Measurements from ENCODE around the gene SMYD3.

DNA sequence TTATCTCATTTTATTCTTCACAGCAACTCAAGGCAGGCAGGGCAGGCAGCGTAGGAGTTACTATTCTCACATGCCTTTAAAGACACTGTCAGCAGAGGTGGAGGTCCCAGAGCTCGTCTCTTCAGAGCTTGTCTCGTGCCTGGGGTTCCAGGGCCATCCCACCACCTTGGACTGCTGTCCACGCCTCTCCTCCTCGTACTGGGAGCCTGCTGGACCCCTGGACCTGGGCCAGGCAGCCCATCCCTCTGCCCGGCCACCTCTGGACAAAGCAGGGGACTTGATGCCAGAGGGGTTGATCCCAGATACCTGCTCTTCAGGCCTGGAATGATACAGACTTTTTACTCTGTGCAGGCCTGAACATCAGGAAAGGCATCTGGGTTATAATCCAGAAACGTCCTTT is 805.4 kb downstream of the SMYD3 start:
- TF ChIP-seq, protein P1, sequence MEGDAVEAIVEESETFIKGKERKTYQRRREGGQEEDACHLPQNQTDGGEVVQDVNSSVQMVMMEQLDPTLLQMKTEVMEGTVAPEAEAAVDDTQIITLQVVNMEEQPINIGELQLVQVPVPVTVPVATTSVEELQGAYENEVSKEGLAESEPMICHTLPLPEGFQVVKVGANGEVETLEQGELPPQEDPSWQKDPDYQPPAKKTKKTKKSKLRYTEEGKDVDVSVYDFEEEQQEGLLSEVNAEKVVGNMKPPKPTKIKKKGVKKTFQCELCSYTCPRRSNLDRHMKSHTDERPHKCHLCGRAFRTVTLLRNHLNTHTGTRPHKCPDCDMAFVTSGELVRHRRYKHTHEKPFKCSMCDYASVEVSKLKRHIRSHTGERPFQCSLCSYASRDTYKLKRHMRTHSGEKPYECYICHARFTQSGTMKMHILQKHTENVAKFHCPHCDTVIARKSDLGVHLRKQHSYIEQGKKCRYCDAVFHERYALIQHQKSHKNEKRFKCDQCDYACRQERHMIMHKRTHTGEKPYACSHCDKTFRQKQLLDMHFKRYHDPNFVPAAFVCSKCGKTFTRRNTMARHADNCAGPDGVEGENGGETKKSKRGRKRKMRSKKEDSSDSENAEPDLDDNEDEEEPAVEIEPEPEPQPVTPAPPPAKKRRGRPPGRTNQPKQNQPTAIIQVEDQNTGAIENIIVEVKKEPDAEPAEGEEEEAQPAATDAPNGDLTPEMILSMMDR (conservative IDR thresholded peaks at IDR 0.05 in 1 of 2, IDR thresholded peaks at IDR 0.05 in 1 of 2; ENCODE audit: low read depth in 1 of 2, low read length in 2 of 2), result no peak
- no peak for TF ChIP-seq EZH2 (IDR thresholded peaks at IDR 0.05; ENCODE audit: low read length, missing control alignments)
